BE2C (cell line): ENCODE results near the gene SLC4A8.

Experiments used
- DNase-seq: peaks from one replicate; pipeline ENCODE4 v3.0.0-alpha.2; 2020
- H3K27me3 ChIP-seq: fragments of 250-450 bp; sonication (Bioruptor Pico); 2 replicates; pipeline ENCODE4 v1.5.1; 2020; ENCODE audit warnings: mild to moderate bottlenecking
- H3K36me3 ChIP-seq: fragments of 250-450 bp; sonication (Bioruptor Pico); 2 replicates; pipeline ENCODE4 v1.5.1; 2020; ENCODE audit warnings: mild to moderate bottlenecking
- H3K4me1 ChIP-seq: fragments of 250-450 bp; sonication (Bioruptor Pico); 2 replicates; pipeline ENCODE4 v1.5.1; 2020
- H3K4me3 ChIP-seq: 2 replicates; pipeline ENCODE4 v1.5.1; 2011; ENCODE audit warnings: low read depth, low read length
- H3K9me3 ChIP-seq: fragments of 250-450 bp; sonication (Bioruptor Pico); 2 replicates; pipeline ENCODE4 v1.5.1; 2020
- TF ChIP-seq, protein P1 (sequence below): IDR thresholded peaks from 2 replicates; pipeline ENCODE4 v1.5.1; 2012; ENCODE audit warnings: mild to moderate bottlenecking, low read depth, low read length

The SLC4A8 gene

DNA sequence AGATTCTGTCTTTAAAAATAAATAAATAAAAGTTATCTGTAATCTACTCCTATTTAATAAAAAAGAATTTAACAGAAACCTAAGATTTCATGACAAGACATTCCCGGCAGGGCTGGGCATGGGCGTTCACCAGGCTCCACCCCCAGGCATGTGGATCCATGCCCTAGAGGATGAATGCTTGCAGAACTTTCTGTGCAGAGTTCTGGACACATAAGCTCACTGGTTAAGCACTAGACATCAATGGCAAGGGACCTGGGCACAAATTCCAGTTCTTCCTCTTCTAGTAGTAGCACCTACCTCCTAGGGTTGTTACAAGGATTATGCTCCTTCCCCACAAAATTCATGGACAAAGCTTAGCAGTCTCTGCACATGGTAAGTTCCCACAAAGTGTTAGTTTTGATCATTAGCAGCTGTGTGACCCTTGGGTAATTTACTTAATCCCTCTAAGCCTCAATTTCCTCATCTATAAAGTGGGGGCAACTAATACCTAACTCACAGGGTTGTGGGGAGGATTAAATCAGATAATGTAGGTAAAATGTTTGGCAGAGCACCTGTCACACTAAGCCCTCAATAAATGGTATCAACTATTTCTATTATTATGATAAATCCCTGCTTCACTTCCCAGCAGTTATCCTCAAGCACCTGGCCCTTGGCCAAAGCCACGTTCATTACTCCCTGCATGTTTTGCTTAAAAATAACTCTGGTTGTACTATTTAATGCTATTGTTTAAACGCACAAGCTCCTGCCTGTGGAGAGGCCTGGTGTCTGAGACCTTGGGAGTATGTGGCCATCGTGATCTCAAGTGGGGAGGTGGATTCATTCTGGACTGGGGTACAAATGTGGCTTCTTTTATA is 43.2 kb upstream of the SLC4A8 start:
- TF ChIP-seq, protein P1, sequence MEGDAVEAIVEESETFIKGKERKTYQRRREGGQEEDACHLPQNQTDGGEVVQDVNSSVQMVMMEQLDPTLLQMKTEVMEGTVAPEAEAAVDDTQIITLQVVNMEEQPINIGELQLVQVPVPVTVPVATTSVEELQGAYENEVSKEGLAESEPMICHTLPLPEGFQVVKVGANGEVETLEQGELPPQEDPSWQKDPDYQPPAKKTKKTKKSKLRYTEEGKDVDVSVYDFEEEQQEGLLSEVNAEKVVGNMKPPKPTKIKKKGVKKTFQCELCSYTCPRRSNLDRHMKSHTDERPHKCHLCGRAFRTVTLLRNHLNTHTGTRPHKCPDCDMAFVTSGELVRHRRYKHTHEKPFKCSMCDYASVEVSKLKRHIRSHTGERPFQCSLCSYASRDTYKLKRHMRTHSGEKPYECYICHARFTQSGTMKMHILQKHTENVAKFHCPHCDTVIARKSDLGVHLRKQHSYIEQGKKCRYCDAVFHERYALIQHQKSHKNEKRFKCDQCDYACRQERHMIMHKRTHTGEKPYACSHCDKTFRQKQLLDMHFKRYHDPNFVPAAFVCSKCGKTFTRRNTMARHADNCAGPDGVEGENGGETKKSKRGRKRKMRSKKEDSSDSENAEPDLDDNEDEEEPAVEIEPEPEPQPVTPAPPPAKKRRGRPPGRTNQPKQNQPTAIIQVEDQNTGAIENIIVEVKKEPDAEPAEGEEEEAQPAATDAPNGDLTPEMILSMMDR: no peak
- no peaks in the 10 kb centered on the region for H3K9me3 ChIP-seq
- peaks cover 7% of the 10 kb centered on the region for H3K4me1 ChIP-seq
- no peak for DNase-seq
- no peak overlapping the region for H3K4me3 ChIP-seq
- no peaks in the 10 kb centered on the region for H3K27me3 ChIP-seq
- peaks cover 8% of the 10 kb centered on the region for H3K36me3 ChIP-seq

GRCh38 chr12:51382173-51382572 is 42.5 kb upstream of the SLC4A8 start:
- H3K27me3 ChIP-seq: no peaks in the 10 kb centered on the region
- no peak overlapping the region for H3K4me3 ChIP-seq
- DNase-seq: no peak
- peaks cover 7% of the 10 kb centered on the region for H3K4me1 ChIP-seq
- no peaks in the 10 kb centered on the region for H3K9me3 ChIP-seq
- peaks cover 5% of the 10 kb centered on the region for H3K36me3 ChIP-seq
- TF ChIP-seq, protein P1: no peak

GRCh38 chr12:51383269-51383905 is 41.2 kb upstream of the SLC4A8 start:
- no peak for DNase-seq
- Histone ChIP-seq H3K4me1 (peaks cover 9% of the 10 kb centered on the region), H3K4me3 (no peak overlapping the region), H3K27me3 (no peaks in the 10 kb centered on the region), H3K36me3 (no peaks in the 10 kb centered on the region), H3K9me3 (no peaks in the 10 kb centered on the region)
- TF ChIP-seq, protein P1: no peak

DNA sequence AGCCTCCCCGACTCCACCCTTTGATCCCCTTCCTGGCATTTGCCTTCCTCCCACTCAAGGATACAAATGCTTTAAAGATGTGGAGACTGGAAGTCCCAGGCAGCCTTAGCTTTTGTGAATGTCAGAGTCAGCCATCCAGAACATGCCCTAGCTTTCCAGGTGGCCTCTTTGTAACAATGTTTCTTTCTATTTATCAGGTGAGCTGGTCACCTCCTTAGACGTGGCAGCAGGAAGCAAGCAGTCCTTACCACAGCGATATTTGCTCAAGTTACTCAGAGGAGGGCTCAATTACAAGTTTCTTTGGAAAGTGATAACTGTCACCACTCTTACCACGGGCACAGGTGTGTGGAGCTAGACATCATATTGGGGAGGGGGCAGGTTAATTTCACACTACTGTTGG is 38.3 kb upstream of the SLC4A8 start:
- H3K27me3 ChIP-seq: no peaks in the 10 kb centered on the region
- TF ChIP-seq, protein P1: no peak
- DNase-seq: no peak
- no peak overlapping the region for H3K4me3 ChIP-seq
- peaks cover 30% of the 10 kb centered on the region for H3K4me1 ChIP-seq
- no peaks in the 10 kb centered on the region for H3K9me3 ChIP-seq
- H3K36me3 ChIP-seq: no peaks in the 10 kb centered on the region

- peak; percentile 77 for DNase-seq
- Histone ChIP-seq H3K9me3 (no peaks in the 10 kb centered on the region), H3K4me1 (peaks cover 27% of the 10 kb centered on the region), H3K4me3 (peak overlapping the region; percentile 11; the same call in 1 of the 2 replicates), H3K27me3 (no peaks in the 10 kb centered on the region), H3K36me3 (no peaks in the 10 kb centered on the region)
- TF ChIP-seq, protein P1: no peak
These were observed 36.4 kb upstream of the SLC4A8 start for GRCh38 chr12:51388069-51388799.

GRCh38 chr12:51388846-51389245 is 35.8 kb upstream of the SLC4A8 start:
- Histone ChIP-seq H3K36me3 (no peaks in the 10 kb centered on the region), H3K4me3 (no peak overlapping the region), H3K4me1 (peaks cover 31% of the 10 kb centered on the region), H3K9me3 (no peaks in the 10 kb centered on the region), H3K27me3 (no peaks in the 10 kb centered on the region)
- no peak for DNase-seq
- TF ChIP-seq, protein P1: no peak
